GM18870 (cell line): ENCODE data around the gene TPK1.

ENCODE experiments used
- ATAC-seq: cut with Tn5 transposase; IDR thresholded peaks from one replicate; pipeline ENCODE4 v1.9.1; 2021; ENCODE audit warnings: moderate library complexity; ENCODE audit not compliant: unreplicated experiment

The TPK1 gene

DNA sequence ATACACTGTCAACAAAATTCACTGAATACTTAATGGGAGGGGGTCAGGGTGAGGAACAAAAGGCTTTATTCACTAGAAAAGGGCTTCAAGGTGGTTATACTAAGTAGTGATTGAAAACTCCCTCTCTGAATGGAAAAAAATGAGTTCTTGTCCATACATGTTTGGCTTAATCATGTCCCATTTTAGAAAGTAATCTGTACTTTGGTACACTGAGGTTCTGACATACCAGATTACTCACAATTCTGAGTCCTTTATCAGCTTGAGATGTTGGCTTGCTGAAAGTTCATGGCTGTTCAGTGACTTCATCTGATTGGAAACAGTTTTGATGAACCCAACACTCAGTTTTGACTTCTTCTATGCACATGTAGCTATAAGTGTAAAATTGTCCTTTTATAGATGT is 419.5 kb downstream of the TPK1 start:
- ATAC-seq: no peak

- no peak for ATAC-seq
Measured at GRCh38 chr7:144415858-144416257, 420.0 kb downstream of the TPK1 start.

- no peak for ATAC-seq
Measured at GRCh38 chr7:144414815-144415214, 421.0 kb downstream of the TPK1 start.

DNA sequence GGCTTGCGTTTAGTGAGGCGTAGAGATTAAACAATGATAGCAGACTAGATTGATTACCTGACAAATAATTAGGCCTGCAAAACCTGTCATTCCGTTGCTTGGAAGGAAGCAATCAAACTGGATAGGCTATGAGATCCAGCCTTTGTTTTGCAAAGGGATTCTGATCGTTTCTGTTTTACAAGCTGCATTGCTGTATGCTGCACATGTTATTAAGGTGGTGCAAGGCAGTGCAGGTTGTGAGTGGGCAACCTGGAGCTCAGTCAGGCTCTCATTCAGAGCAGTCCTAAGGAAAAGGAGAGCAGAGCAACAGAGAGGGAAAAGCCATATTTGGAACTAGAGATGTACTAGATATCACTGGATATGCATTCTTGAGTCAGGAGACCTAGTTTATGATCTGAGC is 425.4 kb downstream of the TPK1 start:
- ATAC-seq: no peak

DNA sequence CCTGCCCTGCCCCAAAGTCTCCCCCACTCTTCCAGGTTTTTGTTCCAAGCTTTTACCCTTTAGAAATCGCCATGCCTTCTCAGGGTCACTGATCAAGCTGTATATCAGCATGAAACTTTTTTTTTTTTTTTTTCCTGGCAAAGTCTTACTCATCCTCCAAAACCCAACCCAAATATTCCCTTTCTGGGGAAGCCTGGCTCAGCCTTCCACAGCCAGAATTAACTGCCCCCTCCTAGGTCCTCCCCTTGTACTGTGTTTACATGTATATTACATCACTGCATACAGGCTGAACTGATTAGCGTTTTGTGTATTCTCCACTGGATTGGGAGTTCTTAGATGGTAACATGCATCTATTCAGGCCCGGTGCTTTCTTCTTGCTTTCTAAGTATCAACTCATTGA is 427.7 kb downstream of the TPK1 start:
- ATAC-seq: no peak

DNA sequence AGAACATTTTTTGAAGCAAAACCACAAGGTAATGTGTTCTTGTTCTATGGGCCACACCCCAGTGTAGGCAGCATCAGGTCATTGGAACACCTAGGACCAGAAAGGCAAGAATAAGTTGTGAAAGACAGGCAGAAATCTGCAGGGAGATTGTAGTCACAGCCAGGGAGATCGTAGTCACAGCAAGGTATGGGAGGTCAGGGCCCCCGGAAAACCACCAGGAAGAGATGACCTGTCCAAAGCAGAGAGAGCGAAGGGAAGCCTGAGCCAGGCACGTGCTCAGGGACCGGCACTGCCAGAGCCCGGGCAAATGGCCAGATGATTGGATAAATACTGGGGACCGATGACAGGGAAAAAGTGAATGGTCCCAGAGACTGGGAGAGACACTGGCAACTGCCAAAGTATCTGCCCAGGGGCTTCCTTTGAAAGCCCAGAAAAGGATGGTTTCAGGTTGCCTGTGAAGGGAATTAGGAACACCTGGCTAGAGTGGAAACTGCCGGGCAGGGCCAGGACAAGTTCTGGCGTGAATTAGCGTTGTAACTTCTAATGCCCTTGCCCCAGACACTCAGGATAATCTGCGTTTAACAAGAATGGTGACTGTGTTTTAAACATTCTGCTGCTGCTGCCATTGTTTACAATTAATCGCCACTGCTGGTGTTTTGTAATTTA is 428.5 kb downstream of the TPK1 start:
- no peak for ATAC-seq

- ATAC-seq: no peak
Measured at GRCh38 chr7:144404946-144405345, 430.9 kb downstream of the TPK1 start.

DNA sequence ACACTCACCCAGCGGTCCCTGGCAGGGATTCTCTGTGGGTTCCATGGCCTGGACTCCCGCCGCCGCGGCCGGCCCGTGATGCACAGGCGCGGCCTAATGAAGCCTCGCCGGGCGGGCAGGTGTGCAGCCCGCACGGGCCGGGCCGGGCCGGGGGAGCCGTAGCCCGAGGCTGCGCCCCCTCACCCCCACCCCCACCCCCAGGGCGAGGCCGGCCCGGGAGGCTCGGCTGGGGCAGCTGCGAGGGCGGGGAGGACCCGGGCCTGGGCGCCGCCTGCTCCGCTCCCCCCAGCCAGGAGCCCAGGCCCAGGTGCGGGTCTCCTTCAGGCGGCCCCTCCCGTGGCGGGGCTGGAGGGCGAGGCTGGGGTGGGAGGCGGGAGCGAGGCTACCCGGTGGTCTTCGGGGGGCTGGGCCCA is 432.2 kb downstream of the TPK1 start, which contains the start of gene NOBOX:
Gene NOBOX (minus strand): TSS at position 45 of the 413 bp plus-strand sequence.
- ATAC-seq: no peak

DNA sequence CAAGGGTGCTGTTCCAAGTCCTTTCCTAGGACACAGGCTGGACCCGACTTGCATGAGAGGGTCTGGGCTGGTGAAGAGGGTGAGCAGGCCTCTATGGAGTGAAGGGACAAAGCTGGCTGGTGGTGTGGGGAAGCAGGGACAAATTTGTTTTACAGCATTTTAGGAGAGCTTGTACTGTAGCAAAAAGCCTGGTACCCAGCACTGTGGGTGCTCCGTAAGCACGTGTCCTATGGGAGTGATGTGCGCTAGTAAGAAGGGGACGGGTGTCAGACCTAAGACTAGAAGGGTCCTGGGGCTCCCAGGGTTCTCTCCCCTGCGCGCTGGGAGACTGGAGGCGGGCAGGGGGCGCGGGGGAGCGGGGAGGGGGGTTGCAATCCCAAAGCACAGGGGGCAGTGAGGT is 432.8 kb downstream of the TPK1 start:
- no peak for ATAC-seq
